Ascending aorta (tissue), 2 donors: ENCODE measurements around the gene PTOV1. TPM values are rescaled to one million over a fixed set of nuclear protein-coding genes. Genes with fewer than 3 reads are reported as not detected.
A peak's percentile ranks its signal among the peaks of the same experiment; 100 is the strongest.

Experiments used
- DNase-seq, 2 donors: peaks; one replicate each; pipeline ENCODE4 v3.0.0-alpha.2; 2019; ENCODE audit warnings: low spot score in 2 of 2
- H3K27ac ChIP-seq, 2 donors: fragments of 200-600 bp; sonication (generic); one replicate each; pipeline ENCODE4 v1.5.1; 2016 to 2017; ENCODE audit warnings: mild to moderate bottlenecking in 1 of 2
- H3K27me3 ChIP-seq: fragments of 200-600 bp; sonication (generic); one replicate; pipeline ENCODE4 v1.5.1; 2017
- H3K36me3 ChIP-seq, 2 donors: fragments of 200-600 bp; sonication (generic); one replicate each; pipeline ENCODE4 v1.5.1; 2016
- H3K4me1 ChIP-seq, 2 donors: fragments of 200-600 bp; sonication (generic); one replicate each; pipeline ENCODE4 v1.5.1; 2016 to 2017; ENCODE audit warnings: mild to moderate bottlenecking in 1 of 2
- H3K4me3 ChIP-seq, 2 donors: fragments of 200-600 bp; sonication (generic); one replicate each; pipeline ENCODE4 v1.5.1; 2016 to 2017; ENCODE audit warnings: mild to moderate bottlenecking in 1 of 2
- H3K9me3 ChIP-seq, 2 donors: fragments of 200-600 bp; sonication (generic); one replicate each; pipeline ENCODE4 v1.5.1; 2016
- intact Hi-C: fragments of 100-400 bp; cut with DNase I; formaldehyde crosslinking; loops from one replicate; pipeline ENCODE4 v1.15.1; 2023
- total RNA-seq: library from RNA; depleted of rRNA; stranded (reverse); fragments of >200 nt; gene quantifications from one replicate; pipeline ENCODE4 v1.1.0, GENCODE V29; 2016
- TF ChIP-seq, protein P1 (sequence below), 3 experiments: fragments of 200-600 bp in 2 of 3; fragments of 450-650 bp in 1 of 3; sonication (generic) in 2 of 3; IDR thresholded peaks; one replicate each; pipeline ENCODE4 v1.5.1; 2016 to 2019; ENCODE audit warnings: antibody characterized with exemption in 3 of 3, mild to moderate bottlenecking in 1 of 3, moderate library complexity in 1 of 3

PTOV1 gene
- total RNA-seq, 1 donor from 2014 or later: 163 TPM

DNA sequence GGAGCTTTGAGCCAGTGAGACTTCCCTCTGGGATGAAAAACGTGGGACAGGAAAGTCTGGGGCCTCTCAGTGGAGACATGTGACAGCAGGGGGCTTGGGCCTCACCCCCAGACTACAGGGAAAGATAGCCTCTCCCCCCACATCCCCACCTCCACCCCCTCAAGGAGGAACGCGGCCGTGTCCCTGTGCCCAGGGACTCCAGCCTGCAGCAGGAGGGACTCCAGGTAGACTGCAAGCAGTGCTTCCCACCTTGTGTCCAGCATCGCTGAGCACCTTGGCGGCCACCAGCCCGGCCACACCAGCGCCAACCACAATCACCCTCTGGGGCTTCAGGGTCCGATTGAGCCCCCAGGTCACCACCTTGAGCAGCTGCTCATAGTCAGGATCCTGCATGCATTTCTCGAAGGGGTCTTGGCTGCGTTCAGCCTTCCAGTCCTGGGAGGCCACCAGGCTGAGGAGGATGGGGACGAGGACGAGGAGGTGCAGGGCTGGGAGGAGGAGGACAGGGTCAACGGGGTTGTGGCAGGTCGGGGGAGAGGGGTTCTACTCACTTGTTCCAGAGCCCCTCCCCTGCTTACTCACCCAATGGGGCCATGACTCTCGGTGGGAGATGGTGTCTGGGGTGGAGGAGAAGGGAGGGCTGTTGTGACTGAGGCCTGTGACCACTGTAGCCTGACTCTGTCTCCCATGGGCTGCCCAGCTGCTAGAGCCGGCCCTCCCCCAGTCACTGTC, 44.8 kb downstream of the PTOV1 start:
- intact Hi-C loops: no loop called here
- Histone ChIP-seq H3K36me3 (no peaks in the 10 kb centered on the region), H3K4me3 (no peak overlapping the region), H3K27me3 (no peaks in the 10 kb centered on the region), H3K27ac (no peak overlapping the region), H3K4me1 (no peaks in the 10 kb centered on the region), H3K9me3 (no peaks in the 10 kb centered on the region)
- TF ChIP-seq, protein P1, sequence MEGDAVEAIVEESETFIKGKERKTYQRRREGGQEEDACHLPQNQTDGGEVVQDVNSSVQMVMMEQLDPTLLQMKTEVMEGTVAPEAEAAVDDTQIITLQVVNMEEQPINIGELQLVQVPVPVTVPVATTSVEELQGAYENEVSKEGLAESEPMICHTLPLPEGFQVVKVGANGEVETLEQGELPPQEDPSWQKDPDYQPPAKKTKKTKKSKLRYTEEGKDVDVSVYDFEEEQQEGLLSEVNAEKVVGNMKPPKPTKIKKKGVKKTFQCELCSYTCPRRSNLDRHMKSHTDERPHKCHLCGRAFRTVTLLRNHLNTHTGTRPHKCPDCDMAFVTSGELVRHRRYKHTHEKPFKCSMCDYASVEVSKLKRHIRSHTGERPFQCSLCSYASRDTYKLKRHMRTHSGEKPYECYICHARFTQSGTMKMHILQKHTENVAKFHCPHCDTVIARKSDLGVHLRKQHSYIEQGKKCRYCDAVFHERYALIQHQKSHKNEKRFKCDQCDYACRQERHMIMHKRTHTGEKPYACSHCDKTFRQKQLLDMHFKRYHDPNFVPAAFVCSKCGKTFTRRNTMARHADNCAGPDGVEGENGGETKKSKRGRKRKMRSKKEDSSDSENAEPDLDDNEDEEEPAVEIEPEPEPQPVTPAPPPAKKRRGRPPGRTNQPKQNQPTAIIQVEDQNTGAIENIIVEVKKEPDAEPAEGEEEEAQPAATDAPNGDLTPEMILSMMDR (IDR thresholded peaks at IDR 0.05): no peak
- no peak for DNase-seq

DNA sequence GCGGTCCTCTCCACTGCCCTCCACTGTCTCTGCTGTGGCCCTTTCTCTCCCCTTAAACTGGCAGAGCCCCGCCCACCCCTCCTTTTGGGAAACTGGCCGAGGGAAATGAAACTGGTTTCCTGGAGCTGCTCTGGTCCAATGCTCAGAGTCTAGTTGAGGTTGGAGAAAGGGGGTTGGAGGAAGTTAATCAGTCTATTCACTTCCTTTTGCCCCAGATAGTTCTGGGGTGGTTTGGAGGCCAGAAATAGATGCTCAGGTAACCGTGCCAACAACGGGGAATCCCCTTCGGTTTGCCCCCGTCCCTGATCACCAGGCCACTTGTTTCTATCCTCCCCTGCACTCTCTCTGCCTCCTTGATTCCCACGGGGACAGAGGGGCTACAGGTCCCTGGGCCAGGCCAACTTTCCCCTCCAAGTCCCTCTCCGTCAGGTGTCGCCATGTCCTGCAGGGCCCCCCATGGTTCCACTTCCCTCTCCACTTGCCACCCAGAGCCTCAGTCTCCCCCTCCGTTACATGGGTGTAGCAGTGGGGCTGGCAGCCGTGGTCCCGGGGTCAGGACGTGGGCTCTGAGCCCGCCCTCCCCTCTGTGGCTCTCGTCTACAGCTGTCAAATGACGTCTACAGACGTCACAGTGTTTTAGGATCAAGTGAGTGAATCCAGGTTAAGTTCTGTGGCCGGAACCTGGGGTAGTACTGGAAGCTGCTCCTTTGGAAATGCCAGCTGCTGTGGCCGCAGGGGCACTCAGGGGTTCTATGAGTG, 46.1 kb downstream of the PTOV1 start, which contains the start of gene IL4I1:
IL4I1 (minus strand) TSS at position 25 of the 759 bp plus-strand sequence. CDS start 727 bp downstream, outside the sequence.
- DNase-seq: peak in 1 of 2 donors; percentile 25
- intact Hi-C loops: no loop called here
- Histone ChIP-seq H3K36me3 (no peaks in the 10 kb centered on the region), H3K4me1 (no peaks in the 10 kb centered on the region), H3K9me3 (no peaks in the 10 kb centered on the region), H3K27me3 (no peaks in the 10 kb centered on the region), H3K4me3 (no peak within 1 kb of the TSS), H3K27ac (peak within 1 kb of the TSS in 1 of 2 donors; percentile 32)
- TF ChIP-seq, protein P1 (IDR thresholded peaks at IDR 0.05): no peak

DNA sequence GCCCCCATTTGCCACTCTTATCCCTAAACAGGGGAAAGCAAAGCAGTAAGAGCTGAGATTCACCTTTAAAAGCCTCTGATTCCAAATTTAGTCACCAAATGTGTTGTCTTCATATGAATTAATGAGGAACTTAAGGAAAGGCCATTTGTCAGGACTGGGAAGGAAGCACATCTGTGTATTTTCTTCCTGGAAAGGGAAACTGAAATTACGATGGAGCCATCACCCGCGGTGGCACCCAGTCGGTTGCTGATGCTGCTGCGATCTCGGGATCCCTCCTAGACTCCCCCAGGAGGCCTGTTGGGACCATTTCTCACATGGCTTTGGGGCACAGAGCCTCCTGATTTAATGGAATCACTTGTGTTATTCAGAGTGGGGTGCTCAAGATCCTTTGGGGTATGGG, 53.2 kb downstream of the PTOV1 start:
- no peak for DNase-seq
- H3K4me3 ChIP-seq: no peak overlapping the region
- TF ChIP-seq, protein P1 (IDR thresholded peaks at IDR 0.05): no peak
- no peaks in the 10 kb centered on the region for H3K27me3 ChIP-seq
- H3K4me1 ChIP-seq: no peaks in the 10 kb centered on the region
- H3K9me3 ChIP-seq: no peaks in the 10 kb centered on the region
- intact Hi-C loops: no loop called here
- no peak overlapping the region for H3K27ac ChIP-seq
- H3K36me3 ChIP-seq: peaks cover 22 to 28% of the 10 kb centered on the region in 2 donors

DNA sequence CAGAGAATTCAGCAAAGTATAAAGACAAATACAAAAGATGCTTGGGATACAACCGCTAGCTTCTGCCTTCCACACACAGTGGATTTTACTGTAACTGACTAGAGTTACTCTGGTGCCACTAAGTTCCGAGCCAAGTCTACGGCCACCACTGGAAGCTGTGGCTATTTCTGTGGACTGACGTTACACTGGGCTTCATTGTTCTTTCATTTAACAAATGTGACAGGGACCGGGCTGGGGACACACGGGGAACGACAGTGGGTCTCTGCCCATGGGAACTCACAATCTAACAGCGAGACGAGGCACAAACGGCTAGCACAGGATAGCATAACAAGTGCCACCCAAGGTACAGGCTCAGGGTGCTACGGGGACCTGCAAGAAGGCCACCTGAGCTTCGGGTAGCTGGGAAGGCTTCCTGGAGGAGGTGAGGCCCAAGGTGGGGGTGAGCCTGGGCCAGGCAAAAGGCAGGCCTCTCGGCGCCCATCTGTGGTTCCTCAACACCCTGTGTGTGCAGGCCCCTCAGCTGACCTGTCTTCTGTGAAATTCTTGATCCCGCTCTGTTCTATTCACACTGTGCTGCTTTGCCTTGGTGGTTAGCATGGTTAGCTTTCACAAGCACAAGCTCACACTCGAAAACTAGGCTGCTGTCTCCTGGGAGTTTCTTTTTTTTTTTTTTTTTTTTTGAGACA, 56.1 kb downstream of the PTOV1 start:
- Histone ChIP-seq H3K27ac (no peak overlapping the region), H3K4me3 (no peak overlapping the region), H3K4me1 (peaks cover 7 to 10% of the 10 kb centered on the region in 2 donors), H3K27me3 (no peaks in the 10 kb centered on the region), H3K9me3 (no peaks in the 10 kb centered on the region), H3K36me3 (peaks cover 25 to 31% of the 10 kb centered on the region in 2 donors)
- intact Hi-C loops: no loop called here
- TF ChIP-seq, protein P1 (IDR thresholded peaks at IDR 0.05): no peak
- DNase-seq: no peak

DNA sequence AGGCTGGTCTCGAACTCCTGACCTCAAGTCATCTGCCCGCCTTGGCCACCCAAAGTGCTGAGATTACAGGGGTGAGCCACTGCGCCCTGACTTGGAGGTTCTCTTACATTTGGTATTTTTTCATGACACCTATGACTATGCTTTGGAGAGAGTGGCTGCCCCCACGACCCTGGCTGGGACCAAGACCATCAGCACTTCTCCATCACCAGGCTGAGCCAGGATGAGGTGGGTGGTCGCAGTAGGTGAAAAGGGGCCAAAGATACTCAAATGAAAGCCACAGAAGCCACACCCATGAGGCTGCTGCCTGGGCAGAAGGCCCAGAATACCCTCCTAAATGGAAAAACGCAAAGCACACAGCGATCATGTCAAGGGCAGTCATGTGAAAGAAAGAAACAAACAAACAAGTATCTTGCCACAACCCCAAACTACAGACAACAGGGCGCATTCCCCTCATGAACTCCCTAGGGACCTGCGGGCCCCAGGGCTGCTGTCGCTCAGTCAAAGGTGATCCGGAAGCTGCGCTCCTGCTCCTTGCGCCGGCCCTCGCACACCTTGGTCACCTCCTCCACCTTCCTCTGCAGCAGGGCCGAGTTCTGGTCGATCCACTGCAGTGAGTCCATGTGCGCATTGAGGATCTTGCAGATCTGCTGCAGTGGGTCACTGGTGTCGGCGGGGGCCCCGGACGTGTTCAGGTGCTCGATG, 56.9 kb downstream of the PTOV1 start:
- Histone ChIP-seq H3K27me3 (no peaks in the 10 kb centered on the region), H3K4me1 (peaks cover 7 to 10% of the 10 kb centered on the region in 2 donors), H3K4me3 (no peak overlapping the region), H3K9me3 (no peaks in the 10 kb centered on the region), H3K36me3 (peaks cover 25 to 31% of the 10 kb centered on the region in 2 donors), H3K27ac (no peak overlapping the region)
- DNase-seq: no peak
- intact Hi-C loops: no loop called here
- TF ChIP-seq, protein P1 (IDR thresholded peaks at IDR 0.05): no peak
